GM19025 (cell line): ENCODE measurements around the gene FARP1.

Experiments
- ATAC-seq: cut with Tn5 transposase; IDR thresholded peaks from one replicate; pipeline ENCODE4 v1.9.1; 2021; ENCODE audit warnings: mild to moderate bottlenecking, low read depth, moderate library complexity; ENCODE audit not compliant: unreplicated experiment

Gene FARP1

GRCh38 chr13:98434060-98434459 is 291.2 kb downstream of the FARP1 start:
- no peak for ATAC-seq

GRCh38 chr13:98435376-98435775 is 292.5 kb downstream of the FARP1 start:
- no peak for ATAC-seq

GRCh38 chr13:98436233-98436910 is 293.5 kb downstream of the FARP1 start:
- no peak for ATAC-seq

GRCh38 chr13:98438246-98439125 is 295.6 kb downstream of the FARP1 start:
- ATAC-seq: no peak

GRCh38 chr13:98439126-98439828 is 296.4 kb downstream of the FARP1 start:
- ATAC-seq: no peak

GRCh38 chr13:98439896-98440295 is 297.0 kb downstream of the FARP1 start:
- no peak for ATAC-seq

- ATAC-seq: no peak
Observed at GRCh38 chr13:98440390-98441055, 297.6 kb downstream of the FARP1 start.

GRCh38 chr13:98441056-98441676 is 298.3 kb downstream of the FARP1 start:
- ATAC-seq: no peak

GRCh38 chr13:98442391-98443230 is 299.7 kb downstream of the FARP1 start:
- no peak for ATAC-seq

- ATAC-seq: no peak
Observed at GRCh38 chr13:98443329-98443728, 300.4 kb downstream of the FARP1 start.

- ATAC-seq: no peak
Observed at GRCh38 chr13:98443800-98444325, 301.0 kb downstream of the FARP1 start.

GRCh38 chr13:98444381-98444780 is 301.5 kb downstream of the FARP1 start:
- no peak for ATAC-seq

GRCh38 chr13:98445340-98446233 is 302.7 kb downstream of the FARP1 start:
- ATAC-seq: peak; percentile 75

GRCh38 chr13:98446234-98446621 is 303.3 kb downstream of the FARP1 start:
- ATAC-seq: no peak

- ATAC-seq: no peak
Observed at GRCh38 chr13:98447130-98447529, 304.2 kb downstream of the FARP1 start.

GRCh38 chr13:98447881-98448641 is 305.2 kb downstream of the FARP1 start:
- no peak for ATAC-seq

- no peak for ATAC-seq
Observed at GRCh38 chr13:98448642-98448928, 305.7 kb downstream of the FARP1 start.

GRCh38 chr13:98449273-98449672 is 306.4 kb downstream of the FARP1 start:
- ATAC-seq: no peak
